Liver (tissue), 9 donors: ENCODE measurements around the gene OR10P1. TPM values are rescaled to one million over a fixed set of nuclear protein-coding genes. Genes with fewer than 3 reads are reported as not detected.

Experiments
- DNase-seq: peaks from one replicate; pipeline ENCODE4 v3.0.0-alpha.2; 2017; ENCODE audit warnings: low spot score
- H3K27ac ChIP-seq, 2 donors: one replicate each; pipeline ENCODE4 v1.7.0; 2013; ENCODE audit warnings: inconsistent platforms in 2 of 2, low read length in 2 of 2, control low read depth in 1 of 2, low read depth in 1 of 2, mild to moderate bottlenecking in 1 of 2
- H3K27me3 ChIP-seq, 4 donors: one replicate each; pipeline versions ENCODE4 v1.6.1 to v1.7.0; 2013; ENCODE audit warnings: low read length in 3 of 4, inconsistent platforms in 1 of 4, mild to moderate bottlenecking in 1 of 4, moderate library complexity in 1 of 4; ENCODE audit not compliant: control insufficient read depth in 4 of 4, insufficient read depth in 4 of 4
- H3K36me3 ChIP-seq, 4 donors: one replicate each; pipeline versions ENCODE4 v1.6.1 to v1.7.0; 2013; ENCODE audit warnings: low read length in 3 of 4, mild to moderate bottlenecking in 3 of 4, low read depth in 1 of 4, moderate library complexity in 1 of 4; ENCODE audit not compliant: control insufficient read depth in 4 of 4, insufficient read depth in 3 of 4
- H3K4me1 ChIP-seq, 4 donors: one replicate each; pipeline versions ENCODE4 v1.6.1 to v1.7.0; 2013; ENCODE audit warnings: low read length in 3 of 4, mild to moderate bottlenecking in 3 of 4, moderate library complexity in 1 of 4; ENCODE audit not compliant: control insufficient read depth in 4 of 4, insufficient read depth in 4 of 4
- H3K4me3 ChIP-seq, 3 donors: one replicate each; pipeline versions ENCODE4 v1.6.1 to v1.7.0; 2013; ENCODE audit warnings: low read length in 3 of 3, control low read depth in 1 of 3, low read depth in 1 of 3, mild to moderate bottlenecking in 1 of 3
- H3K9ac ChIP-seq, 2 donors: one replicate each; pipeline ENCODE4 v1.7.0; 2013; ENCODE audit warnings: low read length in 2 of 2, mild to moderate bottlenecking in 2 of 2, moderate library complexity in 2 of 2, control low read depth in 1 of 2, low read depth in 1 of 2
- H3K9me3 ChIP-seq, 4 donors: one replicate each; pipeline versions ENCODE4 v1.6.1 to v1.7.0; 2013; ENCODE audit warnings: low read length in 3 of 4; ENCODE audit not compliant: control insufficient read depth in 4 of 4
- ATF3 ChIP-seq: IDR thresholded peaks from 2 replicates; pipeline ENCODE4 v1.6.1; 2016; ENCODE audit warnings: antibody characterized with exemption
- CTCF ChIP-seq: fragments of 150-350 bp; IDR thresholded peaks from 2 replicates; pipeline ENCODE4 v1.5.1; 2017; ENCODE audit warnings: improper control_type of control experiment, low read depth, low read length; ENCODE audit not compliant: missing input control
- EGR1 ChIP-seq, 2 donors: IDR thresholded peaks; 2 replicates each; pipeline ENCODE4 v1.6.1; 2016 to 2018; ENCODE audit warnings: antibody characterized with exemption in 2 of 2, low read depth in 2 of 2
- FOXA1 ChIP-seq: IDR thresholded peaks from 2 replicates; pipeline ENCODE4 v1.6.1; 2016; ENCODE audit warnings: antibody characterized with exemption
- FOXA2 ChIP-seq: IDR thresholded peaks from 2 replicates; pipeline ENCODE4 v1.6.1; 2016; ENCODE audit warnings: antibody characterized with exemption
- GABPA ChIP-seq, 2 donors: IDR thresholded peaks in 1 of 2; conservative IDR thresholded peaks in 1 of 2; 2 replicates each; pipeline ENCODE4 v1.6.1; 2016; ENCODE audit warnings: antibody characterized with exemption in 2 of 2, mild to moderate bottlenecking in 1 of 2, moderate library complexity in 1 of 2
- HNF4A ChIP-seq, 2 donors: conservative IDR thresholded peaks; 2 replicates each; pipeline ENCODE4 v1.6.1; 2016; ENCODE audit warnings: antibody characterized with exemption in 2 of 2, mild to moderate bottlenecking in 2 of 2
- HNF4G ChIP-seq: IDR thresholded peaks from 2 replicates; pipeline ENCODE4 v1.6.1; 2016; ENCODE audit warnings: antibody characterized with exemption
- JUND ChIP-seq, 2 donors: IDR thresholded peaks; 2 replicates each; pipeline ENCODE4 v1.6.1; 2016; ENCODE audit warnings: antibody characterized with exemption in 2 of 2
- MAX ChIP-seq: IDR thresholded peaks from 2 replicates; pipeline ENCODE4 v1.6.1; 2016; ENCODE audit warnings: antibody characterized with exemption
- NR2F2 ChIP-seq: IDR thresholded peaks from 2 replicates; pipeline ENCODE4 v1.6.1; 2016; ENCODE audit warnings: antibody characterized with exemption
- RAD21 ChIP-seq, 2 donors: IDR thresholded peaks; 2 replicates each; pipeline ENCODE4 v1.6.1; 2016; ENCODE audit warnings: antibody characterized with exemption in 2 of 2, mild to moderate bottlenecking in 2 of 2
- REST ChIP-seq: IDR thresholded peaks from 2 replicates; pipeline ENCODE4 v1.6.1; 2016; ENCODE audit warnings: antibody characterized with exemption, mild to moderate bottlenecking
- RXRA ChIP-seq, 2 donors: IDR thresholded peaks; 2 replicates each; pipeline ENCODE4 v1.6.1; 2017 to 2018; ENCODE audit warnings: antibody characterized with exemption in 2 of 2, mild to moderate bottlenecking in 1 of 2
- SP1 ChIP-seq: IDR thresholded peaks from 2 replicates; pipeline ENCODE4 v1.6.1; 2018; ENCODE audit warnings: antibody characterized with exemption, mild to moderate bottlenecking
- TAF1 ChIP-seq: conservative IDR thresholded peaks from 2 replicates; pipeline ENCODE4 v1.6.1; 2016; ENCODE audit warnings: antibody characterized with exemption, mild to moderate bottlenecking
- YY1 ChIP-seq: IDR thresholded peaks from 2 replicates; pipeline ENCODE4 v1.6.1; 2016; ENCODE audit warnings: antibody characterized with exemption, mild to moderate bottlenecking
- ZBTB33 ChIP-seq: IDR thresholded peaks from 2 replicates; pipeline ENCODE4 v1.6.1; 2016; ENCODE audit warnings: antibody characterized with exemption
- WGBS: extraction: QIAGEN DNeasy Blood & Tissue Kit; methylation state at CpG from one replicate; pipeline ENCODE4 v1.1.7; 2013; 5-methylcytosine and 5-hydroxymethylcytosine counted together
- polyA plus RNA-seq, 2 donors: library from polyadenylated mRNA; stranded (reverse) in 1 of 2; unstranded in 1 of 2; fragments of 200-250 nt in 1 of 2; fragments of >200 nt in 1 of 2; fragmentation: Nextera tagmentation in 1 of 2; extraction: Ambion mirVana in 1 of 2; gene quantifications; one replicate each; pipeline versions ENCODE4 v1.2.1 to v1.2.3, GENCODE V29; 2013 to 2015
- total RNA-seq, 2 donors: library from RNA; depleted of rRNA; stranded (reverse); fragments of >200 nt; gene quantifications; one replicate each; pipeline ENCODE4 v1.2.3, GENCODE V29; 2014
- donor health status: healthy.
- donor health status: healthy.
- donor health status: healthy.
- donor health status: healthy.
- donor health status: healthy.

The OR10P1 gene
- total and polyA plus RNA-seq, 4 donors: not detected

GRCh38 chr12:55612646-55613045, 24.0 kb upstream of the OR10P1 start:
- Histone ChIP-seq H3K9ac (no peak overlapping the region), H3K9me3 (peaks cover 13 to 27% (median 17%) of the 10 kb centered on the region in 4 donors), H3K4me3 (no peak overlapping the region), H3K27me3 (peaks cover 0 to 3% (median 0%) of the 10 kb centered on the region in 4 donors), H3K4me1 (no peaks in the 10 kb centered on the region), H3K27ac (no peak overlapping the region), H3K36me3 (no peaks in the 10 kb centered on the region)
- 83% methylated on average over 2 of the region's 2 CpGs for WGBS
- TF ChIP-seq CTCF (no peak), HNF4G (no peak), SP1 (no peak), FOXA2 (no peak), FOXA1 (no peak), REST (no peak), HNF4A (conservative IDR thresholded peaks at IDR 0.05) (no peak)
- DNase-seq: no peak

GRCh38 chr12:55614764-55615163, 21.9 kb upstream of the OR10P1 start:
- 92% methylated on average over 1 of the region's 1 CpG for WGBS
- Histone ChIP-seq H3K4me1 (peaks cover 0 to 4% (median 0%) of the 10 kb centered on the region in 4 donors), H3K27ac (no peak overlapping the region), H3K4me3 (no peak overlapping the region), H3K9me3 (peaks cover 13 to 27% (median 17%) of the 10 kb centered on the region in 4 donors), H3K36me3 (no peaks in the 10 kb centered on the region), H3K9ac (no peak overlapping the region), H3K27me3 (peaks cover 0 to 3% (median 0%) of the 10 kb centered on the region in 4 donors)
- DNase-seq: no peak
- TF ChIP-seq YY1 (no peak), JUND (IDR thresholded peaks at IDR 0.05) (no peak), HNF4G (no peak), HNF4A (conservative IDR thresholded peaks at IDR 0.05) (no peak), SP1 (no peak), FOXA2 (no peak), REST (no peak), MAX (no peak), GABPA (IDR thresholded peaks at IDR 0.05 in 1 of 2, conservative IDR thresholded peaks at IDR 0.05 in 1 of 2) (no peak), RXRA (IDR thresholded peaks at IDR 0.05) (no peak), CTCF (no peak), NR2F2 (no peak), RAD21 (IDR thresholded peaks at IDR 0.05) (no peak), ATF3 (no peak), ZBTB33 (no peak), FOXA1 (no peak), EGR1 (IDR thresholded peaks at IDR 0.05; ENCODE audit: low read depth in 2 of 2) (no peak), TAF1 (no peak)
